Sciatic nerve (tissue), 2 donors: Measurements from ENCODE around the gene PIM3. TPM values are rescaled to one million over a fixed set of nuclear protein-coding genes. Genes with fewer than 3 reads are reported as not detected.

ENCODE experiments used
- ATAC-seq: fragments of 200-7000 bp; cut with Tn5 transposase; one replicate; pipeline ENCODE4 v1.9.1; 2020; ENCODE audit warnings: mild to moderate bottlenecking, moderate library complexity
- DNase-seq: peaks from one replicate; pipeline ENCODE4 v3.0.0-alpha.2; 2020; ENCODE audit warnings: low spot score
- intact Hi-C: fragments of 100-400 bp; cut with DNase I; formaldehyde crosslinking; loops from one replicate; pipeline ENCODE4 v1.14.2; 2022
- total RNA-seq: library from RNA; stranded (reverse); fragmentation: NEBNext Ultra II Directional; extraction: Animal tissue kit (Norgen Biotek cat#: 25700); gene quantifications from one replicate; pipeline ENCODE4 v1.2.1, GENCODE V29; 2021
- donor health status: DM: no; HTN: no; CAD: no.
- donor health status: DM: no; HTN: no; CAD: no.

PIM3 gene
- total RNA-seq, 1 donor from 2014 or later = 62.2 TPM

GRCh38 chr22:49926916-49927315, 33.7 kb upstream of the PIM3 start:
- intact Hi-C loops = loop anchor here (10.0 kb wide), 1 partner anchor 48 kb away; no protein-coding TSS in a partner anchor
- DNase-seq = no peak
- no peak for ATAC-seq

DNA sequence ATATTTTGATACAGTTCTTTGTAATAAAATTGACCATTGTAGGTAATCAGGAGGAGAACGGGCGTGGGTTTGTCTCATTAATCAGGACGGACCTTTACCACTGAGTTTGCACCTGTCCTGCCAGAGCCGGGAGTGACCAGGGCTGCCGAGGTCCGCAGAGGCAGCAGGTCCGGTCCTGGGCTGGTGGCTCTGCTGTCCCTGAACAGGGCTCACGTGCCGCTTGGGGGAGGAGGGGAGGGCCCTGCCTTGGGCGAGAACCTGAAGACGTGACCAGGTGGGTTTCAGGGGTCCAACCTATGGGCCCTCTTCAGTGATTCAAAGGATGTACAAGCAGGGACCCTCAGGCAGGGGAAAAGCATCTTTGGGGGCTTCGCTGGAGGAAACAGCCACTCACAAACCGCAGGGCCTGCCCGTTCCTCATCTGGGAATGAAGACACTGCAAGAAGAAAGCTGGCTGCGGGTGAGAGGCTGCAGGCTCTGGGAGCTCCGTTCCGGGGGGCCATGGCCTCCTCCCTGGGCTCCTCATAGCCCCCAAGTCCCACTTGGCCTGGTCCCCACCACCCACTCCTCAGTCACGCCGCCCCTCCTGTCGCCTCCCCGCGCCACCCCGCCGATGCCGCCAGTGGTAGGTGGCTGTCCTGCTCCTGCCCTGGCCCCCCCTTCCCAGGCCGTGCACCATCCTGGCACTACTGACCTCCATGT, 32.9 kb upstream of the PIM3 start:
- no peak for ATAC-seq
- DNase-seq = no peak
- intact Hi-C loops = loop anchor here (2.0 to 10.0 kb wide), 2 partner anchors 47 to 103 kb away; no protein-coding TSS in a partner anchor

GRCh38 chr22:49928185-49928495, 32.4 kb upstream of the PIM3 start:
- intact Hi-C loops = loop anchor here (2.0 to 10.0 kb wide), 2 partner anchors 47 to 103 kb away; no protein-coding TSS in a partner anchor
- no peak for DNase-seq
- ATAC-seq = no peak

GRCh38 chr22:49928555-49929210, 31.9 kb upstream of the PIM3 start:
- intact Hi-C loops = loop anchor here (2.0 to 10.0 kb wide), 2 partner anchors 46 to 102 kb away; no protein-coding TSS in a partner anchor
- ATAC-seq (no peak), DNase-seq (no peak)

DNA sequence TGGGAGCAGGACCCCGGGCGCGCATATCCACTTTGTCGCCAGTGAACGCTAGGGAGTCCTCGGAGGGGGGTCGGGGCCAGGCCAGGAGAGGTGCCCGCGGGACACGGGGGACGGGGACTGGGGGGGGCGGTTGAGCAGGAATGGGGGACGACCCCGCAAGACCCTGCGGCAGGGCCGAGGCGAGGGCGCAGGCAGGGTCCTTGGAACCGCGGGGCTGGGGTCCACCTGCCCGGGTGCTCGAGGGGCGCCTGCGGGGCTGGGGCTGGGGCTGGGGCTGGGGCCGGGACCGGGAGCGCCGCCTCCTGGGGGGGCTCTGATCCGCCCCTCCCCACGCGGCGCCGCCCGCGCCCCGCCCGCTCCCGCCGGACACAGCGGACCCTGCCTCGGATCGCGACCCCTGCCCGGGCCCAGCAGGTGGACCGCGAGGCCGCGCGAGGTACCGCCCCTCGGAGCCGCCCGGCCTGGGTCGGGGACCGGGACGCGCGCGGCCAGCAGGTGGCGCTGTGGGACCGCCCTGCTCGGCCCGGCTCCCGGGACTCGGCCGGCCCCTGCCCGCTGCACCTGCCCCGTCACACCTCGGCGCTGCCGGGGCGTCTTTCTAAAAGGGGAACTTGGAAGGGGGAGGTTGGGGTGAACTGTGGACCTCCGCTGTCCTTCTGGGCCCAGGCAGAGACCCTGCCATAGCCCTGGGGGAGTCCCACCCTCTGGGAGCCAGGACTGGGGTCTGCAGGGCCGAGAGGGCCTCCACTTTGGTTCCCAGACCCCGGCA, 31.2 kb upstream of the PIM3 start:
- ATAC-seq = peak; percentile 40
- no peak for DNase-seq
- intact Hi-C loops = loop anchor here (2.0 to 10.0 kb wide), 2 partner anchors 45 to 101 kb away; no protein-coding TSS in a partner anchor

DNA sequence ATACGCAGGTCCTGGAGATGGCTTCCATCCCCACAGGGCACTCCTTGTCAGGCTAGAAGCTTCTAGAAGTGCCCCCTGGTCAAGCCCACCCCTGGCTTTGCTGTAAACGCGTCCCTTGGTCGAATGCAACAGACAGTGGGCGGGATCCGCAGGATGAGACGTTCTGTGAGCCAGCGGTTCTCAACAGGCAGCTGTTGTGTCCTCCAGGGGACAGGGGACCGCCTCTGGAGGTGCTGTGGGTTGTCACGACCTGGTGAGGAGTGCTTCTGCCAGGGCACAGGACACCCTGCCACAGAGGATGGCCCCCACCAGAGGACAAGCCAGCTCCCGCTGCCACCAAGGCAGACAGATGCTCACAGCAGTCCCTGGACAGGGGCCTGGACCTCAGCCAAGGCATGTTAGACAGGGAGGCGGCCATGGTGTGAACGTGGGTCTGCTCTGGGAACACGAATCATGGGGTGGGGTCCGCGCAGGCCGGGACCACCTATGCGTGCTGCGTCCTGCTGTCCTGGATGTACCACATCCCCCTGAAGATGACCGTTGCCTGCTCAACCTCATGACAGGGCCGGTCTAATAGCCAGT, 30.5 kb upstream of the PIM3 start:
- intact Hi-C loops = loop anchor here (2.0 to 10.0 kb wide), 2 partner anchors 45 to 101 kb away; no protein-coding TSS in a partner anchor
- no peak for DNase-seq
- no peak for ATAC-seq

- ATAC-seq (peak; percentile 39), DNase-seq (no peak)
- intact Hi-C loops = no loop called here
These were observed 29.8 kb upstream of the PIM3 start for GRCh38 chr22:49930596-49931412.

- ATAC-seq (peak; percentile 36), DNase-seq (no peak)
- intact Hi-C loops = no loop called here
These were observed 27.1 kb upstream of the PIM3 start for GRCh38 chr22:49933236-49934159.

DNA sequence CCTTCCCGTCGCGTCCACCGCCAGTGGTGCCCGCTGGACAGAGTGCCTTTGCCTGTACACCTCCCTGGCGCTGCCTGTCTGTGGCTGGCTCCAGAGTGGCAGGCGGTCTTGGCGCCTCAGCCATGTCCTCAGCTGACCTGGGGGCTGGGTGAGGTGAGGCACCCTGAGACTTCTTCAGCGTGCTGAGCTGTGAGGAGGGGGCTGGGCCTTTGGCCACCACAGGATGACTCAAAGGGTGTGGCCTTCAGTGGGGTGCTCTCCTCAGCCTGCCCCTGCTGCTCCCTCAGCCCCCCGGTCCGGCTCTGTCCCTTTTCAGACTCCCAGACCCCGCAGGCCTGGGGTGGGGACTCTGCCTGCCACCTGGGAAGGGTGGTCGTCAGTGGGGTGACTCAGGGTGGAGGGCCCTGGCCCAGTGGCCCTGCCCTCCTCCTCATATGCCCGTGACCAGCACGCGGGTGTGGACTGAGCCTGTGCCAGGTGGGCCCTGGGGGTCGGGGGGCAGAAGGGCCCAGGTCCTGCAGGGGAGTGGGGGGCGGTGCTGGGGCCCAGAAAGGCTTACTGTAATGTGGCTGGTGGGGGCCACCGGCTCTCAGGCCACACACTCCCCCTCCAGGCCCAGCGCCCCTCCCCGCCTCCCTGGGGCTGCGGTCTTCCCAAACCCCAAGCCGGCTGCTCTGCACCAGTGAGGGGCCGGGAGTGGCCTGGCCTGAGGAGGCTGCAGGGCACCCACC, 26.2 kb upstream of the PIM3 start:
- intact Hi-C loops = no loop called here
- DNase-seq (no peak), ATAC-seq (peak; percentile 9)

GRCh38 chr22:49934891-49935557, 25.5 kb upstream of the PIM3 start:
- ATAC-seq (peak; percentile 23), DNase-seq (peak; percentile 94)
- intact Hi-C loops = no loop called here

DNA sequence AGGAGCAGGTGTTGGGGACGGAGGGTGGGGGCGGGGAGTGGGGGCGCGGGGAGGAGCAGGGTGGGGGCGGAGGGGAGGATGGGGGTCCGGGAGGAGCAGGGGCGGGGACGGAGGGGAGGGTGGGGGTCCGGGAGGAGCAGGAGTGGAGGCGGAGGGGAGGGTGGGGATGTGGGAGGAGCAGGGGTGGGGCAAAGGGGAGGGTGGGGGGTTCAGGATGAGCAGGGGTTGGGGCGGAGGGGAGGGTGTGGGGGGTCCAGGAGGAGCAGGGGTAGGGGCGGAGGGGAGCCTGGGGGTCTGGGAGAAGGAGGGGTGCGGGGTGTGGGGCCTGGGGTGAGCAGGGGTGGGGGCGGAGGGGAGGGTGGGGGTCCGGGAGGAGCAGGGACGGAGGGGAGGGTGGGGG, 25.0 kb upstream of the PIM3 start:
- DNase-seq = no peak
- intact Hi-C loops = no loop called here
- no peak for ATAC-seq

DNA sequence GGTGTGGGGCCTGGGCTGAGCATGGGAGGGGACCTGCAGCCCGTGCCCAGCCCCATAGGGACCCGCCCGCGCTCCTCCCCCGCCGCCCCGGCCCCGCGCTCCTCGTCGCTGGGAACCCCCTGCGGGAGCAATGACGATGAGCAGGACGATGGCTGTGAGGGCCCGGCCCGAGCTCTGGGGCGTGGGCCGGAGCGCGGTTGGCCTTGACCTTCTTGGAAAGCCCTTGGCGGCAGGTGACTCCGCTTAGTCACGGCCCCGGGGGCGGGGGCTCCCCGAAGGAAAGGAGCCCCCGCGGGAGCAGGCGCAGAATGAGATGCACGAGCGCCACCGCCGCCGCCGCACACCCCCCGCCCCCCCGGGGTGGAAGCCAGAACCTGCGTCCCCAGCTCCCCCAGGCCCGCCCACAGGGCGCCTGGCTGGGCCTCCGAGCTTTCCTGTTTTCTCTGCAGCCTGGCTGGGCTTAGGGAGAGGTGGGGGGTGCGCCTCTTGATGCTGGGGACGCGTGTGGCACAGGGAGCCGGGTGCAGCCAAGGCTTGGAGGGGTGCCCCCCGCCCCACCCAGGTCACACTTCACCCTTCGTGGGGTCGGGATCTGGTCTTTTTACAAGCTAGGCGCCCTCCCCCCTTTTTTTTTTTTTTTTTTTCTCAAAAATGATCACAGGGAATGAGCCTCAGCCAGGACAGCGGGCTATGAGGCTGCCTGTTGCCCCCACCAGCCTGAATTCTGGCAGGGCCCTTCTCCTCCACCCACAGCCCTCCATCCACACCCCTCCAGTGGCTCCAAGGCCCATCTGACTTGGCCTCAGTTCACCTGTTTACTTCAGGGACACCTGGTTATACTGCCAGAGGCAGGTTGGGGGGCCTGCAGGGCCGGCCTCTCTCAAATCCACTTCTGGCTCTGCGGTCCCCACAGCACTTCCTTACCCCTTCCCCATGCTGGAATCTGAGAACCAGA, 24.3 kb upstream of the PIM3 start:
- ATAC-seq (peak; percentile 59), DNase-seq (peak; percentile 92)
- intact Hi-C loops = no loop called here

DNA sequence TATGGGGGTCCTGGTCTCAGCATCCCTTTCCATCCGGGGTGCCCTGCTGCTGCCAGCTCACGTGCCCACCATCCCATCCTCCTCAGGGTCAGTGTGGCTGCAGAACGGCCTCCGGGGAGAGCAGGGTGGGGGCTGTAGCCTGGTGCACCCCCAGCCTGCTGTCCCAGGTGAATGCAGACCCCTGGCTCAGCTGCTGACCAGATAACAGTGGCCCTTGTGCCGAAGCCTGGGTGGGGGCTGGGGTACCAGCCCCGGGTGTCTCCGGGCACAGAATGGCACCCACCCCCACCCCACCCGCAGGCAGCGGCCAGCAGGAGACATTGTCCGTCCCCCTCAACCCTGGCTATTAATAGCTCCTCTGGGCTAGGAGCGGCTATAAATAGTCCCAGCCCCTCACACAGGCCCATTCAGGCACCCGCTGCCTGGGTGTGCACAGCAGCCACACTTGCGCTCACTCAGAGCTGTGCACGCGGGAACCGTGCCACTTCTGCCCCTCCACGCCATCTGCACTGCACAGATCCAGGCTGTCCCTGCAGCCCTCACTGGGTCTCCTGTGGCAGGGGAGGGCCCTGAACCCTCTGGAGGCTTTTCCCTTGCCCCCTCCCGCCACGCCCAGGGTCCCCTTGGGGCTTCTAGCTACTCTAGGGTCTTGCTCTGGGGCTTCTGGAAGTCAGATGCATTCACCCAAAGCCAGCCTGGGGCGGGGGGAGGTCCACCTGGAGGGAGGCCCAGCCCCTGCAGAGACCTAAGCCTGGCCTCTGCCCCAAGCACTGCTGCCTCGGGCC, 23.4 kb upstream of the PIM3 start:
- DNase-seq = no peak
- intact Hi-C loops = no loop called here
- peak; percentile 21 for ATAC-seq

- ATAC-seq (no peak), DNase-seq (no peak)
- intact Hi-C loops = no loop called here
These were observed 22.6 kb upstream of the PIM3 start for GRCh38 chr22:49937758-49938564.
